Omental fat pad (tissue), 4 donors: Measurements from ENCODE around the gene FLT4. TPM values are rescaled to one million over a fixed set of nuclear protein-coding genes. Genes with fewer than 3 reads are reported as not detected.

Experiments
- ATAC-seq: fragments of 150-250 bp; one replicate; pipeline ENCODE4 v1.9.1; 2016; ENCODE audit warnings: mild to moderate bottlenecking, moderate library complexity; ENCODE audit not compliant: low FRiP score
- DNase-seq: peaks from one replicate; pipeline ENCODE4 v3.0.0-alpha.2; 2019; ENCODE audit warnings: low spot score
- CTCF ChIP-seq, 3 donors: fragments of 450-650 bp; IDR thresholded peaks; one replicate each; pipeline ENCODE4 v1.5.1; 2016 to 2017; ENCODE audit warnings: antibody characterized with exemption in 3 of 3, mild to moderate bottlenecking in 3 of 3, moderate library complexity in 2 of 3
- total RNA-seq, 4 donors: library from RNA; depleted of rRNA; stranded (reverse); fragments of >200 nt; gene quantifications; one replicate each; pipeline ENCODE4 v1.1.0, GENCODE V29; 2016

Gene FLT4
- total RNA-seq, 4 donors from 2014 or later: 8.9 to 50.6 (median 15.4) TPM

GRCh38 chr5:180595381-180596114, 53.9 kb downstream of the FLT4 start:
- DNase-seq (no peak), ATAC-seq (no peak)

GRCh38 chr5:180595046-180595379, 54.4 kb downstream of the FLT4 start:
- no peak for DNase-seq
- no peak for ATAC-seq
- no peak for TF ChIP-seq CTCF (IDR thresholded peaks at IDR 0.05)

More at GRCh38 chr5:180595381-180596114, 53.9 kb downstream of the FLT4 start:
- TF ChIP-seq CTCF (IDR thresholded peaks at IDR 0.05): no peak

- ATAC-seq (no peak), DNase-seq (no peak)
- TF ChIP-seq CTCF (IDR thresholded peaks at IDR 0.05): no peak
These were observed 54.9 kb downstream of the FLT4 start for GRCh38 chr5:180594311-180595045.

- TF ChIP-seq CTCF (IDR thresholded peaks at IDR 0.05): no peak
- no peak for ATAC-seq
- DNase-seq: no peak
These were observed 55.8 kb downstream of the FLT4 start for GRCh38 chr5:180593446-180594206.

- no peak for TF ChIP-seq CTCF (IDR thresholded peaks at IDR 0.05)
- ATAC-seq (no peak), DNase-seq (no peak)
These were observed 57.2 kb downstream of the FLT4 start for GRCh38 chr5:180592176-180592575.

- ATAC-seq (no peak), DNase-seq (no peak)
- TF ChIP-seq CTCF (IDR thresholded peaks at IDR 0.05): no peak
These were observed 58.0 kb downstream of the FLT4 start, which contains the start of gene SCGB3A1 for GRCh38 chr5:180591311-180591887. TSS of gene SCGB3A1 (minus strand) at chr5:180591499. CDS start at chr5:180591462, 37 bp downstream.
